A549 (cell line): ENCODE data around the gene APOOL.

Experiments used
- BHLHE40 ChIP-seq: IDR thresholded peaks from 2 replicates; pipeline ENCODE4 v1.6.1; 2012; ENCODE audit warnings: low read depth, low read length, inconsistent platforms
- CBX2 ChIP-seq: fragments of 200-600 bp; sonication (generic); IDR thresholded peaks from 2 replicates; pipeline ENCODE4 v1.6.1; 2016; ENCODE audit warnings: low read depth, mild to moderate bottlenecking, borderline replicate concordance
- CEBPB ChIP-seq, 2 experiments: fragments of >200 bp in 1 of 2; sonication (Bioruptor Twin) in 1 of 2; formaldehyde crosslinking in 1 of 2; IDR thresholded peaks; 2 replicates each; pipeline ENCODE4 v1.6.1; 2012 to 2016
- CTCF ChIP-seq: fragments of >200 bp; sonication (Bioruptor Twin); formaldehyde crosslinking; IDR thresholded peaks from 3 replicates; pipeline ENCODE4 v1.5.1; 2016
- EHMT2 ChIP-seq: fragments of 200-600 bp; sonication (generic); IDR thresholded peaks from 2 replicates; pipeline ENCODE4 v1.6.1; 2016; ENCODE audit warnings: antibody characterized with exemption, low read depth, mild to moderate bottlenecking, moderate library complexity
- ELK1 ChIP-seq: fragments of 150-350 bp; IDR thresholded peaks from 2 replicates; pipeline ENCODE4 v1.6.1; 2014; ENCODE audit warnings: low read depth, mild to moderate bottlenecking, low read length
- EP300 ChIP-seq, 2 experiments: fragments of >200 bp; sonication (Bioruptor Twin); formaldehyde crosslinking; IDR thresholded peaks; 2 replicates in 1 of 2; 3 replicates in 1 of 2; pipeline ENCODE4 v1.6.1; 2016 to 2017
- KDM1A ChIP-seq: fragments of 200-600 bp; sonication (generic); IDR thresholded peaks from 2 replicates; pipeline ENCODE4 v1.6.1; 2016; ENCODE audit warnings: low read depth, mild to moderate bottlenecking
- NFE2L2 ChIP-seq: fragments of 150-350 bp; conservative IDR thresholded peaks from 2 replicates; pipeline ENCODE4 v1.6.1; 2014; ENCODE audit warnings: low read length
- PHF8 ChIP-seq: fragments of 200-600 bp; sonication (generic); IDR thresholded peaks from 2 replicates; pipeline ENCODE4 v1.6.1; 2016; ENCODE audit warnings: low read depth, mild to moderate bottlenecking, antibody characterized with exemption, moderate library complexity, borderline replicate concordance
- POLR2A ChIP-seq: IDR thresholded peaks from 2 replicates; pipeline ENCODE4 v1.6.1; 2012; ENCODE audit warnings: mild to moderate bottlenecking, low read length
- REST ChIP-seq: fragments of 200-600 bp; sonication (generic); IDR thresholded peaks from 2 replicates; pipeline ENCODE4 v1.6.1; 2016; ENCODE audit warnings: antibody characterized with exemption, mild to moderate bottlenecking, moderate library complexity
- ZNF302 ChIP-seq: fragments of 250-450 bp; sonication (Bioruptor Pico); IDR thresholded peaks from 2 replicates; pipeline ENCODE4 v1.9.0; 2021; ENCODE audit warnings: inconsistent platforms, mild to moderate bottlenecking, moderate library complexity

- TF ChIP-seq CTCF (no peak), EP300 (IDR thresholded peaks at IDR 0.05) (no peak), ELK1 (no peak), PHF8 (no peak), REST (no peak), ZNF302 (CRISPR knock-in tag) (no peak), POLR2A (no peak), EHMT2 (no peak), KDM1A (no peak), NFE2L2 (no peak), CBX2 (no peak), BHLHE40 (no peak), CEBPB (IDR thresholded peaks at IDR 0.05) (no peak)
Observed at GRCh38 chrX:85112293-85112692, 108.6 kb downstream of the APOOL start.
